Neuronal stem cell (in vitro differentiated cells): ENCODE results near the gene CYP2D6.
"Not testable (repeated sequence)": the region's sequence is repeated elsewhere in the genome, so short reads cannot be mapped to it uniquely, and the experiment has no call there.

ENCODE experiments used
- DNase-seq: peaks from one replicate; pipeline ENCODE4 v3.0.0-alpha.2; 2013; ENCODE audit warnings: low spot score
- H2AFZ ChIP-seq: one replicate; pipeline ENCODE4 v1.6.1; 2013; ENCODE audit warnings: mild to moderate bottlenecking, low read length, inconsistent platforms
- H2AK5ac ChIP-seq: 2 replicates; pipeline ENCODE4 v1.6.1; 2013; ENCODE audit warnings: low read depth, mild to moderate bottlenecking, inconsistent platforms, low read length, moderate library complexity, mixed read lengths
- H2BK120ac ChIP-seq: 2 replicates; pipeline ENCODE4 v1.6.1; 2013; ENCODE audit warnings: low read depth, mild to moderate bottlenecking, inconsistent platforms, low read length, moderate library complexity, mixed read lengths
- H2BK12ac ChIP-seq: one replicate; pipeline ENCODE4 v1.6.1; 2013; ENCODE audit warnings: low read length, inconsistent platforms
- H2BK15ac ChIP-seq: 2 replicates; pipeline ENCODE4 v1.6.1; 2013; ENCODE audit warnings: mild to moderate bottlenecking, low read length, inconsistent platforms, mixed read lengths
- H2BK5ac ChIP-seq: one replicate; pipeline ENCODE4 v1.6.1; 2013; ENCODE audit warnings: inconsistent platforms, mild to moderate bottlenecking, low read length, moderate library complexity
- H3K14ac ChIP-seq: one replicate; pipeline ENCODE4 v1.6.1; 2013; ENCODE audit warnings: low read length, inconsistent platforms
- H3K18ac ChIP-seq: 2 replicates; pipeline ENCODE4 v1.6.1; 2013; ENCODE audit warnings: low read length, inconsistent platforms
- H3K23ac ChIP-seq: 2 replicates; pipeline ENCODE4 v1.6.1; 2013; ENCODE audit warnings: low read depth, mild to moderate bottlenecking, mixed read lengths, low read length, inconsistent platforms; ENCODE audit not compliant: poor library complexity
- H3K27ac ChIP-seq: replicated peaks from 3 replicates; pipeline ENCODE4 v1.5.1; 2013; ENCODE audit warnings: low read length, inconsistent platforms
- H3K27me3 ChIP-seq, 3 experiments: 2 replicates each; pipeline ENCODE4 v1.6.1; 2013; ENCODE audit warnings: low read length in 3 of 3, mild to moderate bottlenecking in 2 of 3, inconsistent platforms in 1 of 3, low read depth in 1 of 3, mixed read lengths in 1 of 3, moderate library complexity in 1 of 3; ENCODE audit not compliant: control insufficient read depth in 3 of 3, insufficient read depth in 3 of 3
- H3K36me3 ChIP-seq, 2 donors: replicated peaks in 1 of 2; 2 replicates each; pipeline ENCODE4 v1.6.1; 2013; ENCODE audit warnings: low read length in 2 of 2; ENCODE audit not compliant: control insufficient read depth in 2 of 2, insufficient read depth in 2 of 2
- H3K4ac ChIP-seq: 2 replicates; pipeline ENCODE4 v1.6.1; 2013; ENCODE audit warnings: inconsistent platforms, mild to moderate bottlenecking, low read length, moderate library complexity
- H3K4me1 ChIP-seq, 2 donors: 1 replicate in 1 of 2; 2 replicates in 1 of 2; pipeline ENCODE4 v1.6.1; 2013; ENCODE audit warnings: low read length in 2 of 2, low read depth in 1 of 2; ENCODE audit not compliant: control insufficient read depth in 2 of 2, insufficient read depth in 1 of 2
- H3K4me2 ChIP-seq: one replicate; pipeline ENCODE4 v1.6.1; 2013; ENCODE audit warnings: mild to moderate bottlenecking, low read length, inconsistent platforms; ENCODE audit not compliant: insufficient read depth, poor library complexity, severe bottlenecking
- H3K4me3 ChIP-seq, 2 donors: 2 replicates each; pipeline ENCODE4 v1.5.1; 2013; ENCODE audit warnings: low read length in 2 of 2, mild to moderate bottlenecking in 2 of 2, inconsistent platforms in 1 of 2, moderate library complexity in 1 of 2
- H3K79me1 ChIP-seq: one replicate; pipeline ENCODE4 v1.6.1; 2013; ENCODE audit warnings: low read depth, mild to moderate bottlenecking, inconsistent platforms, low read length, moderate library complexity
- H3K9ac ChIP-seq: one replicate; pipeline ENCODE4 v1.6.1; 2013; ENCODE audit warnings: mild to moderate bottlenecking, low read depth, low read length, inconsistent platforms; ENCODE audit not compliant: poor library complexity
- H3K9me3 ChIP-seq, 2 donors: replicated peaks in 1 of 2; 2 replicates each; pipeline versions ENCODE3 to v1.6.1; 2013; ENCODE audit warnings: low read length in 2 of 2, mild to moderate bottlenecking in 2 of 2, inconsistent platforms in 1 of 2, low read depth in 1 of 2, mixed read lengths in 1 of 2, moderate library complexity in 1 of 2; ENCODE audit not compliant: control insufficient read depth in 2 of 2, insufficient read depth in 1 of 2
- H4K8ac ChIP-seq: one replicate; pipeline ENCODE4 v1.6.1; 2013; ENCODE audit warnings: low read depth, mild to moderate bottlenecking, inconsistent platforms, low read length, moderate library complexity
- H4K91ac ChIP-seq: one replicate; pipeline ENCODE4 v1.6.1; 2013; ENCODE audit warnings: low read length, low read depth, mild to moderate bottlenecking, inconsistent platforms; ENCODE audit not compliant: poor library complexity
- WGBS, 2 donors: extraction: QIAGEN DNeasy Blood & Tissue Kit; methylation state at CpG; one replicate each; pipeline ENCODE4 v1.1.7; 2013; ENCODE audit warnings: missing lambda C conversion rate in 2 of 2, mixed read lengths in 1 of 2; ENCODE audit not compliant: insufficient read length in 2 of 2, insufficient replicate concordance in 1 of 2; ENCODE audit errors: extremely low coverage in 2 of 2; 5-methylcytosine and 5-hydroxymethylcytosine counted together

The CYP2D6 gene

DNA sequence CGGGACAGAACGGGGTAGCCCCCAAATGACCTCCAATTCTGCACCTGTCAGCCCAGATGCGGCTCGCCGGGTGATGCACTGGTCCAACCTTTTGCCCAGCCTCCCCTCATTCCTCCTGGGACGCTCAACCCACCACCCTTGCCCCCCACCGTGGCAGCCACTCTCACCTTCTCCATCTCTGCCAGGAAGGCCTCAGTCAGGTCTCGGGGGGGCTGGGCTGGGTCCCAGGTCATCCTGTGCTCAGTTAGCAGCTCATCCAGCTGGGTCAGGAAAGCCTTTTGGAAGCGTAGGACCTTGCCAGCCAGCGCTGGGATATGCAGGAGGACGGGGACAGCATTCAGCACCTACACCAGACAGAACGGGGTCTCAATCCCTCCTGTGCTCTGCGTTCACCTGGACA is 2.6 kb downstream of the CYP2D6 start:
- H4K8ac ChIP-seq, H3K27me3 ChIP-seq, H3K9me3 ChIP-seq, H3K4me3 ChIP-seq, H3K36me3 ChIP-seq, H2BK120ac ChIP-seq, H3K18ac ChIP-seq, DNase-seq, H4K91ac ChIP-seq, H2BK15ac ChIP-seq, H2BK5ac ChIP-seq, H3K79me1 ChIP-seq, H3K23ac ChIP-seq, H3K4me1 ChIP-seq, H3K4me2 ChIP-seq, H3K4ac ChIP-seq, H2BK12ac ChIP-seq, H3K14ac ChIP-seq, H2AK5ac ChIP-seq, H2AFZ ChIP-seq, H3K9ac ChIP-seq, H3K27ac ChIP-seq: not testable (repeated sequence)
- no CpG with 5 or more reads among the region's 13 CpGs for WGBS, 2 donors

GRCh38 chr22:42127606-42128005 is 3.0 kb downstream of the CYP2D6 start:
- no peak overlapping the region for H3K23ac ChIP-seq
- H3K27me3 ChIP-seq: no peaks in the 10 kb centered on the region
- no peak overlapping the region for H4K8ac ChIP-seq
- no peak overlapping the region for H2BK120ac ChIP-seq
- no peak overlapping the region for H2BK12ac ChIP-seq
- no peak overlapping the region for H3K14ac ChIP-seq
- DNase-seq: no peak
- no peaks in the 10 kb centered on the region for H3K79me1 ChIP-seq
- H2BK5ac ChIP-seq: no peak overlapping the region
- H2AK5ac ChIP-seq: no peak overlapping the region
- H3K18ac ChIP-seq: no peak overlapping the region
- H2AFZ ChIP-seq: no peak overlapping the region
- no peaks in the 10 kb centered on the region for H3K4me1 ChIP-seq
- H3K4me2 ChIP-seq: no peak overlapping the region
- H3K27ac ChIP-seq: no peak overlapping the region
- H3K9me3 ChIP-seq: peaks cover 0 to 2% of the 10 kb centered on the region in 2 donors
- H3K4ac ChIP-seq: no peak overlapping the region
- H4K91ac ChIP-seq: no peak overlapping the region
- no peak overlapping the region for H3K9ac ChIP-seq
- WGBS, 2 donors: no CpG with 5 or more reads among the region's 16 CpGs
- no peak overlapping the region for H3K4me3 ChIP-seq
- no peak overlapping the region for H2BK15ac ChIP-seq
- H3K36me3 ChIP-seq: no peaks in the 10 kb centered on the region

DNA sequence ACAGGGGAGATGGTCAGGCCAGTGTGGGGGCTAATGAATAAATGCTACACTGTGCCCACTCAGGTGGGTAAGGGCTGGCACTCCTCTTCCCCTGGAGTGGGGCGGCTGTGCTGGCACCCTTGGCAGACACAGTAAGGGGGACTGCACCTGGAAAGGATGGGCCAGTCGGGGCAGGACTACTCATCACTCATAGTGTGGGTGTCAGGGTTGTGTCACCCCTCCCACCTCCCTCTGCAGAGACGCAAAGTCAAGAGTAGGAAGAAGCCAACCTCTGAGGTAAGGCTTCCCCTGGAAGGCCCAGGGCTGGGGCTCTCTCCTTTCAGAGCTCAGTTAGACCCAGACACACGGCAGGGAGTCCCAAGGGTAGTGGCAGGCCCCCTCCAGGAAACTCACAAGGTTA is 7.1 kb downstream of the CYP2D6 start:
- H3K9ac ChIP-seq, H3K23ac ChIP-seq, H3K4ac ChIP-seq, H3K4me2 ChIP-seq, H2BK12ac ChIP-seq, H2BK15ac ChIP-seq, H3K4me1 ChIP-seq, H3K27ac ChIP-seq, H2AK5ac ChIP-seq, H2BK5ac ChIP-seq, H4K8ac ChIP-seq, H3K27me3 ChIP-seq, H3K4me3 ChIP-seq, DNase-seq, H3K14ac ChIP-seq, H3K36me3 ChIP-seq, H3K18ac ChIP-seq, H3K9me3 ChIP-seq, H2BK120ac ChIP-seq, H2AFZ ChIP-seq, H4K91ac ChIP-seq, H3K79me1 ChIP-seq: not testable (repeated sequence)
- WGBS, 2 donors: no CpG with 5 or more reads among the region's 4 CpGs

- not testable (repeated sequence) for H3K27me3 ChIP-seq, H2BK120ac ChIP-seq, H2BK5ac ChIP-seq, DNase-seq, H3K27ac ChIP-seq, H2BK12ac ChIP-seq, H3K14ac ChIP-seq, H3K4ac ChIP-seq, H3K79me1 ChIP-seq, H4K8ac ChIP-seq, H3K9ac ChIP-seq, H3K4me2 ChIP-seq, H2AK5ac ChIP-seq, H3K36me3 ChIP-seq, H4K91ac ChIP-seq, H3K23ac ChIP-seq, H3K4me3 ChIP-seq, H3K18ac ChIP-seq, H2AFZ ChIP-seq, H3K4me1 ChIP-seq, H3K9me3 ChIP-seq, H2BK15ac ChIP-seq
- no CpG with 5 or more reads among the region's 15 CpGs for WGBS, 2 donors
These were observed 10.2 kb downstream of the CYP2D6 start for GRCh38 chr22:42120231-42121021.
